RPMI7951 (cell line): ENCODE measurements around the gene WIPF1. TPM values are rescaled to one million over a fixed set of nuclear protein-coding genes. Genes with fewer than 3 reads are reported as not detected.
A peak's percentile ranks its signal among the peaks of the same experiment; 100 is the strongest.

Experiments used
- DNase-seq: peaks from one replicate; pipeline ENCODE4 v3.0.0-alpha.2; 2012; ENCODE audit warnings: low read depth
- total RNA-seq: library from RNA; depleted of rRNA; stranded (reverse); fragments of >200 nt; shearing (Covaris generic); gene quantifications from 2 replicates; pipeline ENCODE4 v1.2.3, GENCODE V29; 2014; rRNA removed

WIPF1 gene
- total RNA-seq, 1 experiment from 2014 or later = 35.3 TPM

GRCh38 chr2:174544802-174545201, 52.8 kb downstream of the WIPF1 start:
- DNase-seq = no peak

- peak; percentile 40 for DNase-seq
Observed at GRCh38 chr2:174544156-174544555, 53.4 kb downstream of the WIPF1 start.

GRCh38 chr2:174540893-174541292, 56.7 kb downstream of the WIPF1 start:
- DNase-seq = no peak

GRCh38 chr2:174535757-174536703, 61.6 kb downstream of the WIPF1 start:
- peak; percentile 9 for DNase-seq

- DNase-seq = no peak
Observed at GRCh38 chr2:174535083-174535482, 62.5 kb downstream of the WIPF1 start.

GRCh38 chr2:174529916-174530315, 67.7 kb downstream of the WIPF1 start:
- DNase-seq = peak; percentile 66

- no peak for DNase-seq
Observed at GRCh38 chr2:174527959-174528358, 69.6 kb downstream of the WIPF1 start.

GRCh38 chr2:174527101-174527721, 70.4 kb downstream of the WIPF1 start:
- DNase-seq = no peak

GRCh38 chr2:174524527-174524926, 73.1 kb downstream of the WIPF1 start:
- no peak for DNase-seq

- peak; percentile 15 for DNase-seq
Observed at GRCh38 chr2:174522553-174522952, 75.1 kb downstream of the WIPF1 start.

GRCh38 chr2:174518395-174518794, 79.2 kb downstream of the WIPF1 start:
- no peak for DNase-seq

GRCh38 chr2:174516501-174517378, 80.9 kb downstream of the WIPF1 start:
- DNase-seq = no peak

- no peak for DNase-seq
Observed at GRCh38 chr2:174512345-174512744, 85.3 kb downstream of the WIPF1 start.

GRCh38 chr2:174511580-174512260, 85.9 kb downstream of the WIPF1 start:
- DNase-seq = no peak

- DNase-seq = peak; percentile 45
Observed at GRCh38 chr2:174510583-174511189, 86.9 kb downstream of the WIPF1 start.

Other genes starting within 250 kb of the WIPF1 start
- 30.5 and 32.0 TPM in 2 replicates for gene SCRN3, start 202.1 kb downstream of the WIPF1 start, total RNA-seq
- gene GPR155, start 110.8 kb downstream of the WIPF1 start, total RNA-seq = 2.4 and 2.9 TPM in 2 replicates
- 7.5 and 10.6 TPM in 2 replicates for gene CHRNA1, start 166.7 kb upstream of the WIPF1 start, total RNA-seq